CD4-positive, alpha-beta T cell (primary cell): ENCODE data around the gene ZNF385D. TPM values are rescaled to one million over a fixed set of nuclear protein-coding genes. Genes with fewer than 3 reads are reported as not detected.

ENCODE experiments used
- ATAC-seq: fragments of 200-7000 bp; cut with Tn5 transposase; one replicate; pipeline ENCODE4 v1.10.0; 2022; ENCODE audit warnings: mild to moderate bottlenecking; ENCODE audit not compliant: poor library complexity
- CTCF ChIA-PET: fragments of 350-600 bp; sonication (Branson Sonifier 250); formaldehyde crosslinking; loops from one replicate; lab custom pipeline; 2021; ENCODE audit warnings: antibody characterized with exemption, inconsistent platforms; lab: Charles Lee
- POLR2A ChIA-PET: fragments of 350-600 bp; sonication (Branson Sonifier 250); formaldehyde crosslinking; loops from one replicate; lab custom pipeline; 2021; ENCODE audit warnings: antibody characterized with exemption, inconsistent platforms; lab: Charles Lee
- DNase-seq, 14 experiments: peaks; one replicate each; pipeline ENCODE4 v3.0.0-alpha.2; 2013 to 2020; ENCODE audit warnings: mixed read lengths in 2 of 14
- H3K27ac ChIP-seq, 2 donors: one replicate each; pipeline versions ENCODE4 v1.5.1 to v1.7.0; 2013; ENCODE audit warnings: low read length in 2 of 2, low read depth in 1 of 2, mild to moderate bottlenecking in 1 of 2
- H3K27me3 ChIP-seq, 2 experiments: 1 replicate in 1 of 2; 2 replicates in 1 of 2; pipeline versions ENCODE4 v1.6.1 to v1.7.0; 2013; ENCODE audit warnings: low read length in 2 of 2, control low read depth in 1 of 2, mild to moderate bottlenecking in 1 of 2, moderate library complexity in 1 of 2; ENCODE audit not compliant: insufficient read depth in 2 of 2, control insufficient read depth in 1 of 2
- H3K36me3 ChIP-seq: one replicate; pipeline ENCODE4 v1.6.1; 2013; ENCODE audit warnings: low read length, control low read depth; ENCODE audit not compliant: insufficient read depth
- H3K4me1 ChIP-seq: one replicate; pipeline ENCODE4 v1.6.1; 2013; ENCODE audit warnings: low read length, control low read depth; ENCODE audit not compliant: insufficient read depth
- H3K4me3 ChIP-seq: one replicate; pipeline ENCODE4 v1.5.1; 2013; ENCODE audit warnings: mild to moderate bottlenecking, low read length, moderate library complexity
- H3K9me3 ChIP-seq, 2 experiments: 1 replicate in 1 of 2; 2 replicates in 1 of 2; pipeline versions ENCODE4 v1.6.1 to v1.7.0; 2013; ENCODE audit warnings: low read length in 2 of 2, mild to moderate bottlenecking in 2 of 2, control low read depth in 1 of 2, moderate library complexity in 1 of 2; ENCODE audit not compliant: control insufficient read depth in 1 of 2, insufficient read depth in 1 of 2
- H3K27ac Mint-ChIP-seq: one replicate; pipeline ENCODE4 v1.8.0; 2020; ENCODE audit warnings: mixed read lengths
- H3K27me3 Mint-ChIP-seq: one replicate; pipeline ENCODE4 v1.8.0; 2021; ENCODE audit warnings: mixed read lengths
- H3K36me3 Mint-ChIP-seq: one replicate; pipeline ENCODE4 v1.8.0; 2021; ENCODE audit warnings: low read depth, mixed read lengths
- H3K4me1 Mint-ChIP-seq: one replicate; pipeline ENCODE4 v1.8.0; 2021; ENCODE audit warnings: low read depth, mixed read lengths
- H3K4me3 Mint-ChIP-seq: one replicate; pipeline ENCODE4 v1.8.0; 2020; ENCODE audit warnings: mild to moderate bottlenecking, mixed read lengths
- H3K9me3 Mint-ChIP-seq: one replicate; pipeline ENCODE4 v1.8.0; 2020; ENCODE audit warnings: mixed read lengths
- intact Hi-C, 2 experiments: fragments of 100-400 bp; cut with DNase I in 1 of 2; cut with micrococcal nuclease in 1 of 2; formaldehyde crosslinking; loops; one replicate each; pipeline versions ENCODE4 v1.15.1 to v1.9.0; 2023 to 2025; cut with DNase I, micrococcal nuclease
- total RNA-seq, 174 experiments: library from RNA in 2 of 174; stranded (reverse) in 2 of 174; gene quantifications; one replicate each; pipeline ENCODE4 v1.2.3 and lab custom pipeline; 2021 to 2026
- TF ChIP-seq, protein P1 (sequence below): fragments of 200-600 bp; IDR thresholded peaks from one replicate; pipeline ENCODE4 v1.8.0; 2022; ENCODE audit warnings: antibody characterized with exemption, mild to moderate bottlenecking

The ZNF385D gene
- total RNA-seq, 2 experiments from 2014 or later: not detected

DNA sequence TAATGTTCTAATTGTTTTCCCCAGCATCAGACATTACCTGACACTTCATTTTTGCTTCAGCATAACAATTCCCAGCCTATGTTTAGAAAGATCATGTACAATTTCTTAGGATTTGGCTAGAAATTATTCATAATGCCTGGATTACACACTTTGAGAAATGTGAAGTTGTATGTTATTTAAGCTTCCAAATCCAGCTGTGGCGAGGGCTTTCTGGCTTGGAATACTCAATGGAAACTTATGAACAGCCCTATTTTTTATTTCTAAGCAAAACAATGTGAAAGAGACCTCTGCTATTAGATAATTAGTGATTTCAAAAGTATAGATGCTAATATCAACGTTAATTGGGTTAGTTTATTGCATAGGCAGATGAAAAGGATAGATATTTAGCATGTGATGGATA lies 341.6 kb downstream of the ZNF385D start:
- peaks cover 0 to 12% of the 10 kb centered on the region in 2 experiments for H3K9me3 ChIP-seq
- no peak overlapping the region for H3K27ac ChIP-seq
- intact Hi-C loops: no loop called here
- H3K4me3 ChIP-seq: no peak overlapping the region
- no peaks in the 10 kb centered on the region for H3K27me3 Mint-ChIP-seq
- no peak for ATAC-seq
- no peak overlapping the region for H3K27ac Mint-ChIP-seq
- H3K4me1 Mint-ChIP-seq: no peaks in the 10 kb centered on the region
- H3K36me3 ChIP-seq: no peaks in the 10 kb centered on the region
- TF ChIP-seq, protein P1, sequence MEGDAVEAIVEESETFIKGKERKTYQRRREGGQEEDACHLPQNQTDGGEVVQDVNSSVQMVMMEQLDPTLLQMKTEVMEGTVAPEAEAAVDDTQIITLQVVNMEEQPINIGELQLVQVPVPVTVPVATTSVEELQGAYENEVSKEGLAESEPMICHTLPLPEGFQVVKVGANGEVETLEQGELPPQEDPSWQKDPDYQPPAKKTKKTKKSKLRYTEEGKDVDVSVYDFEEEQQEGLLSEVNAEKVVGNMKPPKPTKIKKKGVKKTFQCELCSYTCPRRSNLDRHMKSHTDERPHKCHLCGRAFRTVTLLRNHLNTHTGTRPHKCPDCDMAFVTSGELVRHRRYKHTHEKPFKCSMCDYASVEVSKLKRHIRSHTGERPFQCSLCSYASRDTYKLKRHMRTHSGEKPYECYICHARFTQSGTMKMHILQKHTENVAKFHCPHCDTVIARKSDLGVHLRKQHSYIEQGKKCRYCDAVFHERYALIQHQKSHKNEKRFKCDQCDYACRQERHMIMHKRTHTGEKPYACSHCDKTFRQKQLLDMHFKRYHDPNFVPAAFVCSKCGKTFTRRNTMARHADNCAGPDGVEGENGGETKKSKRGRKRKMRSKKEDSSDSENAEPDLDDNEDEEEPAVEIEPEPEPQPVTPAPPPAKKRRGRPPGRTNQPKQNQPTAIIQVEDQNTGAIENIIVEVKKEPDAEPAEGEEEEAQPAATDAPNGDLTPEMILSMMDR: no peak
- no peak overlapping the region for H3K4me3 Mint-ChIP-seq
- H3K27me3 ChIP-seq: no peaks in the 10 kb centered on the region
- H3K4me1 ChIP-seq: no peaks in the 10 kb centered on the region
- H3K36me3 Mint-ChIP-seq: no peaks in the 10 kb centered on the region
- peaks cover 6% of the 10 kb centered on the region for H3K9me3 Mint-ChIP-seq
- ChIA-PET CTCF (no interaction called here), POLR2A (no interaction called here)
- no peak for DNase-seq

DNA sequence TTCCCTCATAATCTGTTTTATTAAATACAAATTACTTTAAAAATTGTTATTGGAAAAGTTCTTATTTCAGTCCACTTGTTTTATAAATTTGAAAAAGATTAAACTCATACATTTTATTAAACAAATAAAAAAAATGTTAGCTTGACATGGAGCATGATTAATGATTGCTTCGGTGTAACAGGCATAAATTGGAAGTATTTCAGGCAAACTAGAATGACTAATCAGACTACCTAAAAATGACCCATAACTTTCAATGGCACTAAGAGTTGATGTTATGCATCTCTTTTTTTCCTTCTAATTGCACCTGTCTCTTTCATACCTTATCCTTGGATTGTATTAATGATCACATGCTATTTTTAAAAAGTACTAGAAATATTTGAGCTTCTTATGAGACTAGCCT lies 343.3 kb downstream of the ZNF385D start:
- Mint-ChIP-seq H3K4me3 (no peak overlapping the region), H3K4me1 (no peaks in the 10 kb centered on the region), H3K27ac (no peak overlapping the region), H3K27me3 (no peaks in the 10 kb centered on the region), H3K36me3 (no peaks in the 10 kb centered on the region), H3K9me3 (peaks cover 9% of the 10 kb centered on the region)
- H3K27me3 ChIP-seq: no peaks in the 10 kb centered on the region
- ChIA-PET POLR2A (no interaction called here), CTCF (no interaction called here)
- no peaks in the 10 kb centered on the region for H3K4me1 ChIP-seq
- H3K36me3 ChIP-seq: no peaks in the 10 kb centered on the region
- no peak overlapping the region for H3K4me3 ChIP-seq
- intact Hi-C loops: no loop called here
- peaks cover 0 to 12% of the 10 kb centered on the region in 2 experiments for H3K9me3 ChIP-seq
- DNase-seq: no peak
- TF ChIP-seq, protein P1: no peak
- H3K27ac ChIP-seq: no peak overlapping the region
- no peak for ATAC-seq

DNA sequence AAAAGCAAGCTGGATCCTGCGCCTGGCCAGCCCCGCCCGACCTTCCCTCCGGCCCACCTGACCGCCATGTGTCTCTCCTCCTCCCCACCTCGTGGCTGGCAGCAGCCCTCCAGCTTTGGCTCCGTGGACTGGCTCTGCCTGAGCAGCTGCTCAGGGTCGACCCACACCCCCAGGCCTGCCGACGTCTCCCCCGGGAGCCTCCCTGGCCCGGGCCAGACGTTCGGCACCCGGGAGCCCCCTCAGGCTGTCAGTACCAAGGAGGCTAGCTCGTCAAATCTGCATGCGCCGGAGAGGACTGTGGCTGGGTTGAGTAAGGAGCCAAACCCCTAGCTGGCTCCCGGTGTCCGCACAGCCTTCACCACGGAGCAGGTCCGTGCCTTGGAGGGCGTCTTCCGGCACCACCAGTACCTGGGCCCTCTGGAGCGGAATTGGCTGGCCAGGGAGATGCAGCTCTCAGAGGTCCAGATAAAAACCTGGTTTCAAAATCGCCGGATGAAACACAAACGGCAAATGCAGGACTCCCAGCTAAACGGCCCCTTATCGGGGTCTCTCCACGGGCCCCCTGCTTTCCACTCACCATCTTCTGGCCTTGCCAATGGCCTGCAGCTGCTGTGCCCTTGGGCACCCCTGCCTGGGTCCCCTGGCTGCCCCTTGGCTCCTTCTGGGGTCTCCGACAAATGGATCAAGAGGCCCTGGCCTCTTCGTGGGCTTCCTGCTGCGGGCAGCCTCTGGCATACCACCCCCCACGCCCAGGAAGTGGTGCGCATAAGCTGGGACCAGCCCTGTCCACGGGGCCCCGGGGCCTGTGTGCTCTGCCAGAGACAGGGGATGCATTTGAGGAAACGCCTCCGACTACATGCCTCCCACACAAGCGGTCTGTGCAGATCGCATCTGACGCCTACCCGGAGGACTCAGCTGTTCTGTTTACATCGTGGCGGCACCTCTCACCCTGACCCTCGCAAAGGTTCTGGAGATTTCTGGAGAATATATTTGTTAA lies 345.0 kb downstream of the ZNF385D start:
- DNase-seq: peak in 1 of 14 experiments; percentile 10
- Mint-ChIP-seq H3K27me3 (no peaks in the 10 kb centered on the region), H3K9me3 (peaks cover 15% of the 10 kb centered on the region), H3K36me3 (no peaks in the 10 kb centered on the region), H3K4me3 (no peak overlapping the region), H3K4me1 (no peaks in the 10 kb centered on the region), H3K27ac (no peak overlapping the region)
- no peaks in the 10 kb centered on the region for H3K27me3 ChIP-seq
- H3K9me3 ChIP-seq: peaks cover 0 to 12% of the 10 kb centered on the region in 2 experiments
- TF ChIP-seq, protein P1: no peak
- no peak for ATAC-seq
- intact Hi-C loops: no loop called here
- no peak overlapping the region for H3K4me3 ChIP-seq
- no peaks in the 10 kb centered on the region for H3K36me3 ChIP-seq
- ChIA-PET CTCF (no interaction called here), POLR2A (no interaction called here)
- no peak overlapping the region for H3K27ac ChIP-seq
- H3K4me1 ChIP-seq: no peaks in the 10 kb centered on the region
